ENCODE results near the gene DLK1. TPM values are rescaled to one million over a fixed set of nuclear protein-coding genes. Genes with fewer than 3 reads are reported as not detected.

Gene DLK1
- total RNA-seq, 1 donor from 2014 or later, result 1.3 TPM

DNA sequence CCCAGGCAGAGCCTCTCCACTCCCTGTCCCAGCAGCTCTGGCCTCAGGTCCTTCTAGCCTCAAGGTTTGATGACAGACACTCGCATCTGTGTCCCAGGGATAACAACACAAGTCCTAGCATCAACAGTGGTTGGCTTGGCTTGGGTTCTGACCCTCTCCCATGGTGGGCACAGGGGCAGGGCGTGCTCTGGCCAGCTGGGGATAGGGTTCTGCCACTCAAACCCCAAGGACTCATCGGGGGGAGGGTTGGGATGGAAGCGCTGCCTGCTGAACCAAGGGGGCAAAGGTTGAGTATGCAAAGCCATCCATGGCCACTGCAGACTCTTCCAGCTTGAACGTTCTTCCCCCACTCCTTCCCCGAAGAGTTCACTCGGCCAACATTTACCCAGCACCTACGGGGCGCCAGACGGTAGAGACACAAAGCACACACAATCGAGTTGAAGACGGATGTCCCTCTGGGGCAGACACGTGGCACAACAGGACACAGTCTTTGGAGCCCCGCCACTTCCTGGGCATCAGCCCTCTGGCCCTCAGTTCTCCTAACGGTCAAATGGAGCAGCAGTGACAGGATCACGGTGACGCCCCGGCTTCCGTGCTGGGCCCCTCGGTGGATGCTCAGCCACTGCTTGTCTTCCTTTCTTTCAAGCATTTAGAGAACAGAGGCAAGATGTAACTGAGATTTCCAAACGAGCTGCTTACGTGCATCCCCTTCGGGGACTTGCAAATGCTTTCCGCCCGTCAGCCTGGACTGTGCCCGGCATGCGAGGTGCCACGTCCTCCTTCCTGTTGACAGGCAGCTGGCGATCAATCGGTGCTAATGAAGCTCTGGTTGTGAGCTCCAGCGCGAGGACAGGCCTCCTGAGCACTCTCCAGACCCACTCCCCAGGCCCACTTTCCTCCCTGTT lies 42.6 kb downstream of the DLK1 start:
- TF ChIP-seq, protein P1, sequence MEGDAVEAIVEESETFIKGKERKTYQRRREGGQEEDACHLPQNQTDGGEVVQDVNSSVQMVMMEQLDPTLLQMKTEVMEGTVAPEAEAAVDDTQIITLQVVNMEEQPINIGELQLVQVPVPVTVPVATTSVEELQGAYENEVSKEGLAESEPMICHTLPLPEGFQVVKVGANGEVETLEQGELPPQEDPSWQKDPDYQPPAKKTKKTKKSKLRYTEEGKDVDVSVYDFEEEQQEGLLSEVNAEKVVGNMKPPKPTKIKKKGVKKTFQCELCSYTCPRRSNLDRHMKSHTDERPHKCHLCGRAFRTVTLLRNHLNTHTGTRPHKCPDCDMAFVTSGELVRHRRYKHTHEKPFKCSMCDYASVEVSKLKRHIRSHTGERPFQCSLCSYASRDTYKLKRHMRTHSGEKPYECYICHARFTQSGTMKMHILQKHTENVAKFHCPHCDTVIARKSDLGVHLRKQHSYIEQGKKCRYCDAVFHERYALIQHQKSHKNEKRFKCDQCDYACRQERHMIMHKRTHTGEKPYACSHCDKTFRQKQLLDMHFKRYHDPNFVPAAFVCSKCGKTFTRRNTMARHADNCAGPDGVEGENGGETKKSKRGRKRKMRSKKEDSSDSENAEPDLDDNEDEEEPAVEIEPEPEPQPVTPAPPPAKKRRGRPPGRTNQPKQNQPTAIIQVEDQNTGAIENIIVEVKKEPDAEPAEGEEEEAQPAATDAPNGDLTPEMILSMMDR (IDR thresholded peaks at IDR 0.05; ENCODE audit: unreplicated experiment), result no peak
- no peak for DNase-seq (ENCODE audit: low spot score)
- peaks cover 4% of the 10 kb centered on the region for H3K27me3 Mint-ChIP-seq (ENCODE audit: unreplicated experiment)
- H3K4me3 Mint-ChIP-seq (ENCODE audit: unreplicated experiment), result no peak overlapping the region
- H3K4me1 Mint-ChIP-seq (ENCODE audit: unreplicated experiment), result peaks cover 11% of the 10 kb centered on the region
- peaks cover 6% of the 10 kb centered on the region for H3K9me3 Mint-ChIP-seq (ENCODE audit: unreplicated experiment)
- no peak overlapping the region for H3K27ac Mint-ChIP-seq (ENCODE audit: unreplicated experiment)
- peaks cover 8% of the 10 kb centered on the region for H3K36me3 Mint-ChIP-seq (ENCODE audit: low read depth, unreplicated experiment)

DNA sequence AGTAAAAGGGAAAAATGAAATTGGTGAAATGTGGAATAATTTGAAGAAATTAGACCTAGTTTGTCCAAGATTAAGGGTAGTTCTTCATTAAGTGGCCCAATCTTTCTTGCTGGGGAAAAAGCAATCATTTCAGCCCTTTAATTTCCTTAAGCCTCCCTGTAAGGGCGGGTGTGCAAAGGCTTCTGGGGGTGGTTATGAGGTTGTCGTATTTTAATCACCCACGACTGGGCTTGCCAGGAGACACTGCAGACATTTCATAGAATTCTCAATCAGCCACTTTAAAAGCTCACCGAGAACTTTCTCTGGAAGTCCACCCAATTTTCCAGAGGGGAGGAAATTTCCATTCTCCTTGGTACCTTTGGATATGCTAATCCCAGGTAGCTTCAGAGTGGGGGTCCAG lies 43.4 kb downstream of the DLK1 start:
- DNase-seq (ENCODE audit: low spot score), result no peak
- H3K27ac Mint-ChIP-seq (ENCODE audit: unreplicated experiment), result no peak overlapping the region
- peaks cover 6% of the 10 kb centered on the region for H3K9me3 Mint-ChIP-seq (ENCODE audit: unreplicated experiment)
- TF ChIP-seq, protein P1 (IDR thresholded peaks at IDR 0.05; ENCODE audit: unreplicated experiment), result no peak
- no peak overlapping the region for H3K4me3 Mint-ChIP-seq (ENCODE audit: unreplicated experiment)
- H3K36me3 Mint-ChIP-seq (ENCODE audit: low read depth, unreplicated experiment), result peaks cover 8% of the 10 kb centered on the region
- peaks cover 4% of the 10 kb centered on the region for H3K27me3 Mint-ChIP-seq (ENCODE audit: unreplicated experiment)
- peaks cover 12% of the 10 kb centered on the region for H3K4me1 Mint-ChIP-seq (ENCODE audit: unreplicated experiment)

DNA sequence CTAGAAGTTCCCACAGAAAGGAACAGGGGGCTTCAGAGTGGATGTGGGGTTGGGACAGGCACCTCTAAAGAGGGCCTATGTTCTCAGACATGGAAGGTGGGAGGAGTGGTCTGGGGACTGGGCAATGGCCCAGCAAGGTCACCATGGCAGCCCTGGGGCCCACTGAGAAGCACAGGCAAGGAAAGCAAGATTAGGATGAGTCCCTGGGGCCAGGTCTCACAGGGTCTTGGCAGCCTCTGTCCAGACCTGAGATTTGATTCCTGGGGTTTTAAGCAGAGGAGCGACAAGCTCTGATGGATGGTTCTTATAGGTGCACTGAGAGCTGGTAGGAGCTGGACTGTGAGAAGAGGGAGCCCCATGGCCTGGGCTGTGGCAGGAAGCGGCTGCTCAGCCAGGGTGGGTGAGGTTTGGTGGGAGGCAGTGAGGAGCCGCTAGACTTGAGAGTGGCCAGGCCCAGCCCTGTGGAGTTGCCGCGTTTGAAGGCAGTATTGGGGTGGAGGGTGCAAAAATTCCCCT lies 44.0 kb downstream of the DLK1 start:
- no peak for DNase-seq (ENCODE audit: low spot score)
- TF ChIP-seq, protein P1 (IDR thresholded peaks at IDR 0.05; ENCODE audit: unreplicated experiment), result no peak
- Mint-ChIP-seq H3K36me3 (ENCODE audit: low read depth, unreplicated experiment) (peaks cover 8% of the 10 kb centered on the region), H3K4me1 (ENCODE audit: unreplicated experiment) (peaks cover 14% of the 10 kb centered on the region), H3K4me3 (ENCODE audit: unreplicated experiment) (no peak overlapping the region), H3K27me3 (ENCODE audit: unreplicated experiment) (peaks cover 4% of the 10 kb centered on the region), H3K9me3 (ENCODE audit: unreplicated experiment) (peaks cover 6% of the 10 kb centered on the region), H3K27ac (ENCODE audit: unreplicated experiment) (no peak overlapping the region)

DNA sequence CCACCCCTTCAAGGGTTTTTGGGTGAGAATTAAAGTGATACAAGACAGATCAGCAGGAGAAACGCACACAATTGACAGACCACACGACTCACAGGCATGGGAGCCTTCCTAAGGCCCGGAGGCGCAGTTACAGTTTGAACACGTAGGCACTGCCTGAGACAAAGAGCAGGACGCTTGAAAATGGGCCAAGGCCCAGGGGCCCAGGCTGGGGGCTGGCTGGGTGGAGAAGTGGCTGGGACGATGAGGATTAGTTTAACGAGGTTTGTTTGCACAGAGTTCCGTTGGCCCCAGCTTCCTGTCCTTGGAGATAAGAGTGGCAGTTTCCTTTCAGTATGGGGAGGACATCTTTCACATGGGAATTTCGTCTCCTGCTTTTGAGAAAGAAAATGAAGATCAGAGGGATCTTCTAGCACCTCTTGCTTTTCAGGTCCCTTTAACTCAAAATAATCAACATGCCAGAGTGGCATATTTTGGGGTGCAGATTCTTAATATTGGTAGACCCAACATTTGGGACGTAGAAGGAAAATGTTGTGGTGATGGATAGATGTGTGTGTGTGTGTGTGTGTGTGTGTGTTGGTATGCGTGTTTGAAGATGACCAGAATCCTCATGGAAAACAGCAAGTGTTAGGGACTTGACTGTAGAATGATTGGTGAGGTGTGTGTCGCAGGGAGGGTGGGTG lies 44.6 kb downstream of the DLK1 start:
- H3K9me3 Mint-ChIP-seq (ENCODE audit: unreplicated experiment), result peaks cover 6% of the 10 kb centered on the region
- no peak for DNase-seq (ENCODE audit: low spot score)
- H3K36me3 Mint-ChIP-seq (ENCODE audit: low read depth, unreplicated experiment), result peaks cover 8% of the 10 kb centered on the region
- H3K27me3 Mint-ChIP-seq (ENCODE audit: unreplicated experiment), result peaks cover 3% of the 10 kb centered on the region
- peak overlapping the region; percentile 43 for H3K27ac Mint-ChIP-seq (ENCODE audit: unreplicated experiment)
- H3K4me3 Mint-ChIP-seq (ENCODE audit: unreplicated experiment), result no peak overlapping the region
- TF ChIP-seq, protein P1 (IDR thresholded peaks at IDR 0.05; ENCODE audit: unreplicated experiment), result no peak
- H3K4me1 Mint-ChIP-seq (ENCODE audit: unreplicated experiment), result peaks cover 18% of the 10 kb centered on the region
